Osteocyte (in vitro differentiated cells): ENCODE results near the gene FMN2. TPM values are rescaled to one million over a fixed set of nuclear protein-coding genes. Genes with fewer than 3 reads are reported as not detected.

Experiments used
- DNase-seq: peaks from one replicate; pipeline ENCODE4 v3.0.0; 2021; ENCODE audit warnings: mixed read lengths; ENCODE audit not compliant: unreplicated experiment; ENCODE audit errors: extremely low spot score
- H3K27ac Mint-ChIP-seq: one replicate; pipeline ENCODE4 v1.8.0; 2021; ENCODE audit warnings: mild to moderate bottlenecking, mixed read lengths; ENCODE audit not compliant: unreplicated experiment
- H3K27me3 Mint-ChIP-seq: one replicate; pipeline ENCODE4 v1.8.0; 2021; ENCODE audit warnings: mixed read lengths; ENCODE audit not compliant: unreplicated experiment
- H3K36me3 Mint-ChIP-seq: one replicate; pipeline ENCODE4 v1.8.0; 2021; ENCODE audit warnings: mixed read lengths; ENCODE audit not compliant: unreplicated experiment
- H3K4me1 Mint-ChIP-seq: one replicate; pipeline ENCODE4 v1.8.0; 2021; ENCODE audit warnings: mixed read lengths; ENCODE audit not compliant: unreplicated experiment
- H3K4me3 Mint-ChIP-seq: one replicate; pipeline ENCODE4 v1.8.0; 2021; ENCODE audit warnings: mild to moderate bottlenecking, moderate library complexity, mixed read lengths; ENCODE audit not compliant: unreplicated experiment
- H3K9me3 Mint-ChIP-seq: one replicate; pipeline ENCODE4 v1.8.0; 2021; ENCODE audit warnings: mixed read lengths; ENCODE audit not compliant: unreplicated experiment
- CTCF ChIP-seq: fragments of 200-600 bp; sonication (generic); IDR thresholded peaks from 2 replicates; pipeline ENCODE4 v1.5.0; 2021; ENCODE audit warnings: antibody characterized with exemption, mild to moderate bottlenecking, moderate library complexity
- long read RNA-seq: library from polyadenylated mRNA; unstranded; transcript quantifications from one replicate; pipeline ENCODE4 v2.0.0, GENCODE V29; 2021
- total RNA-seq: library from RNA; stranded (reverse); gene quantifications from 2 replicates; pipeline ENCODE4 v1.2.1, GENCODE V29; 2021

Gene FMN2
- total RNA-seq: 8.6 and 9.3 TPM in 2 replicates
- long read RNA-seq, partial matches to known transcripts: 2 of 6 reads
- long read RNA-seq, other reads (novel, unspliced or antisense): 4 of 6 reads

- H3K27me3 Mint-ChIP-seq: no peaks in the 10 kb centered on the region
- H3K9me3 Mint-ChIP-seq: no peaks in the 10 kb centered on the region
- peak within 1 kb of the TSS; percentile 67 for H3K27ac Mint-ChIP-seq
- TF ChIP-seq CTCF: no peak
- H3K36me3 Mint-ChIP-seq: no peaks in the 10 kb centered on the region
- peak; percentile 86 for DNase-seq
- H3K4me1 Mint-ChIP-seq: peaks cover 35% of the 10 kb centered on the region
- H3K4me3 Mint-ChIP-seq: peak within 1 kb of the TSS; percentile 86
Observed at GRCh38 chr1:240091614-240092300, at the start of gene FMN2. FMN2 (plus strand) TSS chr1:240091883; CDS start chr1:240092110, 227 bp downstream.

- Mint-ChIP-seq H3K27me3 (no peaks in the 10 kb centered on the region), H3K27ac (no peak overlapping the region), H3K4me3 (no peak overlapping the region), H3K36me3 (no peaks in the 10 kb centered on the region), H3K4me1 (peaks cover 5% of the 10 kb centered on the region), H3K9me3 (no peaks in the 10 kb centered on the region)
- no peak for TF ChIP-seq CTCF
- DNase-seq: no peak
Observed at GRCh38 chr1:240044620-240045019, 47.1 kb upstream of the FMN2 start.

GRCh38 chr1:240046000-240046399, 45.7 kb upstream of the FMN2 start:
- DNase-seq: no peak
- Mint-ChIP-seq H3K36me3 (no peaks in the 10 kb centered on the region), H3K27ac (no peak overlapping the region), H3K4me1 (peaks cover 5% of the 10 kb centered on the region), H3K27me3 (no peaks in the 10 kb centered on the region), H3K4me3 (no peak overlapping the region), H3K9me3 (no peaks in the 10 kb centered on the region)
- TF ChIP-seq CTCF: no peak

- Mint-ChIP-seq H3K27ac (no peak overlapping the region), H3K27me3 (no peaks in the 10 kb centered on the region), H3K9me3 (no peaks in the 10 kb centered on the region), H3K4me1 (no peaks in the 10 kb centered on the region), H3K4me3 (no peak overlapping the region), H3K36me3 (no peaks in the 10 kb centered on the region)
- no peak for DNase-seq
- no peak for TF ChIP-seq CTCF
Observed at GRCh38 chr1:240054109-240054701, 37.5 kb upstream of the FMN2 start.

GRCh38 chr1:240055936-240056335, 35.7 kb upstream of the FMN2 start:
- H3K9me3 Mint-ChIP-seq: no peaks in the 10 kb centered on the region
- no peak overlapping the region for H3K27ac Mint-ChIP-seq
- DNase-seq: no peak
- H3K36me3 Mint-ChIP-seq: no peaks in the 10 kb centered on the region
- H3K4me1 Mint-ChIP-seq: no peaks in the 10 kb centered on the region
- no peak overlapping the region for H3K4me3 Mint-ChIP-seq
- no peaks in the 10 kb centered on the region for H3K27me3 Mint-ChIP-seq
- TF ChIP-seq CTCF: no peak
